Stimulated activated CD8-positive, alpha-beta memory T cell treated with anti-CD3 and anti-CD28 coated beads, Interleukin-4, amount 100 ng/mL, for 4 hours (primary cell): ENCODE measurements around the gene DKK2.

ENCODE experiments used
- DNase-seq, 2 donors: peaks; one replicate each; pipeline ENCODE4 v3.0.0-alpha.2; 2020; ENCODE audit warnings: low read depth in 2 of 2, low spot score in 1 of 2

The DKK2 gene

DNA sequence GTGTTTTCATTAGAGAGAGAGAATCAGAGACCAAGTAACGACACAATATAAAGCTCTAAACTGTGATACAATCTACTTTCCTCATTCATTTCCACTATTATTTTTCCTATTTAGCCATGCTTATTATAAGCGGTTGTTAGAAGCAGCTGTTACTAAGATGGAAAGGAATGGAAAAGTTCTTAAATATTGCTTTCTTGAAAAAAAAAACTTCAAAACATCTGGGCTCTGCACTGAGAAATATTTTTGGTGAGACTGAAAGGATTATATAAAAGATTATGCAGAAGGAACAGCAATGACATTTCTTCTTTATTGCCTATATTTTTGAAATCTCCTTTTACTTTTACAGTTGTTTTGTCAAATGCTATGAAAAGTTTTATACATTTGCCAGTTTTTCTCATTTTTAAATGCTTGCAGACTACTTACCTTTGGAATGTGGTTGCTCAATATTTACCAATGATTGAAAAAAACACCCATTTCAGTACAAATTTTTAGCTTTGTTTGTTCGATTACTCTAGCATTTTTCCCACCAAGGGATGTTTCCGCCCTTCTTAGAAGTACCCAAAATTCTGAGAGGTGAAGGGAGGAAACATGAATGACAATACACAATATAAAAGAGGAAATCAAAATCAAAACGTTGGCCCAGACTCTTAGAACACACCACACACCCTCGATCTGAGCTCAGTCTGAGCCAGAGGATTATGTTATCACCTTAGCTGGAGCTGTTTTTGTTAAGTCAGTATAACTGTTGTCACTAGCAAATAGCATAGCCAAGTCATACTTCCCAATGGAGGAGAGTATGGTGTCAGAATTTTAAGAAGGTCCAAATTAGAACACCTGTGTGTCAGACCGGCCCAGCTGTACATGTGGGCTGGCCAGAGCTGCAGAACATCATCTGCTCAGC, 18.4 kb downstream of the DKK2 start:
- DNase-seq: no peak

DNA sequence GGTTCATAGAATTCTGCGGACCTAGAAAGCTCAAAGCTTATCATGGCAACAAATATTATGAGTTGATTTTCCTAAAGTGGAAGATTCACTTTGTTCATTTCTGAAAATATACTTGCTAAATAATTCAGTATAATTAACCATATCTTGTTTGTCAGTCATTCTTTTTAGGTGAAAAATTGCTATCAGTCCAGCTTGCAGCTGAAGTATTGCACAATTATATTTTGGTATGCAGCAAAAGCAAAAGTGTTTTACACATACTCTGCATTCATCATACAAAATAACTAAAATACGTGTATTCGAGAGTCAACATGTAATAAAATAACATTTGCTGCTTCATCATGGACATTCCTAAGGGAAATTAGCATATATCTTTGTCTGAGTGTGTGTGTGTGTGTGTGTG, 24.8 kb downstream of the DKK2 start:
- no peak for DNase-seq

DNA sequence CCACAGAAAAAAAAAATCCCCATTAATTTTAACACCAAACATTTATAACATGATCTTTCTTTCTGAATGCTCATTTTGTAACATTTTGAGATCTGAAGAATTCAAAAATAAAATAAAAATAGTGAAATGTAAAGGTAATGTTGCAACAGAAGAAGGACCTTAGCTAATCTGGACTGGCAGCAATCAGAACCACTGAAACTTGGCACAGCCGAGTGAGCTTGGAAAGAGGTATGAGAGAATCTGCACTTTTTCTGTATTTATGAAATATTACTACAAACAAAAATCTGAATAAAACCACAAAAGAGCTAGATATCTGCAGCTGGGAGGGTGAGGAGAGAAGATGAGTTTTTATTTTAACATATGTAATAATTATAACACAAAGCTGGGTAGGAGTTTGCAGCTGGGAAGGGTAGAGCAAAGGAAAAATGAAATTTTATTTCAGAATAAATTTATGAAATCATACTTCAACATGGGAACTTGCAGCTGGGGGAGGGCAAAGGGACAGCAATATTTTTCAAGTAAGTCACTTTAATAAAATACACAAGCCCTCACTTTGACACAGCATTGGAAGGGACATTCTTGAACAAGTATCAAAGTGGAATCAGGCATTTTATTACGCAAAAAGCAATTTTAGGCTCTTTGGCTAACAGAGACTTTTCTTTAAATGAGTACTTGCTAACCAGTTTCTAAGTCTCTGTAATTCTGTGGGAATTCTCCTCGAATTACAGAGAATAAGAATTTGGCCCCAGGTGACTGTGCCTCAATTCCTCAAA, 26.7 kb downstream of the DKK2 start:
- DNase-seq: no peak

GRCh38 chr4:107008115-107008514, 28.0 kb downstream of the DKK2 start:
- no peak for DNase-seq

GRCh38 chr4:107006218-107006617, 29.9 kb downstream of the DKK2 start:
- no peak for DNase-seq

GRCh38 chr4:106996490-106996889, 39.6 kb downstream of the DKK2 start:
- DNase-seq: no peak

- no peak for DNase-seq
Measured at GRCh38 chr4:106993827-106994226, 42.3 kb downstream of the DKK2 start.

DNA sequence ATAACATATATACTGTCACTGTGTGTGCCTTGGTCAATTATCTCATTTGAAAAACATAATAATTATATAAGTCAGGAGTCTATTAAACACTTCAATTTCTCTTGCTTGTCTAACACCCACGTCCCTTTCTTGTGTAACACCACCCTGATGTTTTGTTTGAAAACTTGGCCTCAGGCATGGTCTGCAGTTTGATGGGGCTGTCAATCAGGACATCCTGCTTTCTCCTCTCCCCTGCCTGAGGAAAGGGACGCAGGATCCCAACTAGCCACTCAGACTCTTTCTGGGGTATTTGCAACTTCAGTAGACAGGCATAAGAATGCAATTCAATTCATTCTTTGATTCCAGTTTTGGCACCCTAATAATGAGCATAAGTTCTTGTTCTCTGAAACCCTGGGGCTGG, 48.8 kb downstream of the DKK2 start:
- no peak for DNase-seq

- DNase-seq: no peak
Measured at GRCh38 chr4:106986486-106986885, 49.6 kb downstream of the DKK2 start.

GRCh38 chr4:106985830-106986229, 50.3 kb downstream of the DKK2 start:
- no peak for DNase-seq

- no peak for DNase-seq
Measured at GRCh38 chr4:106982711-106983211, 53.4 kb downstream of the DKK2 start.

- no peak for DNase-seq
Measured at GRCh38 chr4:106981431-106981830, 54.7 kb downstream of the DKK2 start.

GRCh38 chr4:106979476-106979875, 56.6 kb downstream of the DKK2 start:
- DNase-seq: no peak

- no peak for DNase-seq
Measured at GRCh38 chr4:106978046-106978774, 57.9 kb downstream of the DKK2 start.

DNA sequence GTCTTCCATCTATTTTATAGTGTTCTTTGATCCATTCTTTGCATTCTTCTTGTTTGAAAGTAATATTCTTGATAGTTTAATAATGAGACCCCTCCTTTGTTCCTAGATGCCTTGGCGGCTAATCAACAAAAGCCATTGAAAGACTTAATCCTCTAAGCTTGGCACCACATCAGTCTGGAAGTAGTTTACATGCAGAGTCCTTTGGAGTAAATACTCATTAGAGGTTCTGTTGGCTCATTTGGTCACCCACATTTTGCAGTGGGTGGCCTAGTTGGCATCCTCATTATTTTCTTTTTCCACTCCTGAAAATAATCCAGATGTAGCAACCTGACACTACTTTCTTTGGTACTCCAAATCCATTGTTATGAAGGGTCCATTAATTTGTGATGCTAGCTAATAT, 64.5 kb downstream of the DKK2 start:
- no peak for DNase-seq

DNA sequence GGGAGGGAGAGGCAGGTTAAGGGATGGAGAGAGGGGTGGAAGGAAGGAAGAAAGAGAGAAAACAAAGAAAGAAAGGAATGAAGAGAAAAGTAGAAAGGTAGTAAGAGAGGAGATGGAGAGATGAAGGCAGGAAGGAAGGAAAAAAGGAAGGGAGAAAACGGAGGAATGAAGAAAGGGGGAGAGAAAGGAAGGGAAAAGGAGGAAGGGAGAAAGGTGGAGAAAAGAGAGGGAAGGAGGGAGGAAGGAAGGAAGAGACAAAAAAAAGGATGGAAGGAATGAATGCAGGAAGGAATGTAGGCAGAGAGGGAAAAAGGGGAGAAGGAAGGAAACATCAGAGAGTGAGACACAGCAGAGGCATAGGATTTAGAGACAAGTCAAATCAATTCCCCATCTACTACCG, 68.2 kb downstream of the DKK2 start:
- no peak for DNase-seq

GRCh38 chr4:106953036-106953705, 82.9 kb downstream of the DKK2 start:
- DNase-seq: no peak

- DNase-seq: no peak
Measured at GRCh38 chr4:106951891-106952290, 84.2 kb downstream of the DKK2 start.

- DNase-seq: no peak
Measured at GRCh38 chr4:106941841-106942240, 94.3 kb downstream of the DKK2 start.

DNA sequence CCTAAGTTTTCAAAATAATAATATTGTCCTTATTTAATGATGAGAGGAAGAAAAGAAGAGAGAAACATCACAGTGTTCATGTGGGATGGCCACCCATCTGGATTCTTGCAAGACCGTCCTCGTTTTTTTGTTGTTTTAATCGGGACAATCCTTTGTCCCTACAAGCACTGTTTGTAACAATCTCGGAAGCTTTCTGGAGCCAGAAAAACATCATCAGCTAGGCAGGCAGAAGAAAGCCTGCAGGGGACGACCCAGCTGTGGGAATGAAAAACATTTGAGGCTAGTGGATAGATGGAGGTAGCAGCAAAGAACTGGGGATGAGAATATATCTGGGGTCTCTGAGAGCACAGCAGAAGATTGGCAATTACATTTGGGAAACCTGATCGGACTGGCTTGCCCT, 105.6 kb downstream of the DKK2 start:
- no peak for DNase-seq

DNA sequence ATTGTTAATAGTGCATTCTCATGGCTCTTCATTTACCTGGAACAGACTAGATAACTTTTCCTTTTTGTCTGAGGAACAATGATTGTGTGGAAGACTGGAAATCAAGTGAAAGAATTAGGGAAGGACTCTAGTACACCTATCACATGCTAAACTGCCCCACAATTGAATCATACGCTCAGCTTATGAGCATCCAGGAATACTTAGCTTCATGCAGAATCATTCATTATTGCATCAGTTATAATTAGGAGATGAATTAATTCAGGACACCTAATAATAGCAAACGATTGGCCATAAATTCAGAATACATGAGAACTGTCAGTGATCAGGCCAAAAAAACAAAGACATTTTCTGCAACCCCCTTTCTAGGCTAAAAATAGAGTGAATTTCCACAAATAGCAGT, 106.9 kb downstream of the DKK2 start:
- DNase-seq: no peak
